Measurements from ENCODE around the gene FGD1.

Gene FGD1

DNA sequence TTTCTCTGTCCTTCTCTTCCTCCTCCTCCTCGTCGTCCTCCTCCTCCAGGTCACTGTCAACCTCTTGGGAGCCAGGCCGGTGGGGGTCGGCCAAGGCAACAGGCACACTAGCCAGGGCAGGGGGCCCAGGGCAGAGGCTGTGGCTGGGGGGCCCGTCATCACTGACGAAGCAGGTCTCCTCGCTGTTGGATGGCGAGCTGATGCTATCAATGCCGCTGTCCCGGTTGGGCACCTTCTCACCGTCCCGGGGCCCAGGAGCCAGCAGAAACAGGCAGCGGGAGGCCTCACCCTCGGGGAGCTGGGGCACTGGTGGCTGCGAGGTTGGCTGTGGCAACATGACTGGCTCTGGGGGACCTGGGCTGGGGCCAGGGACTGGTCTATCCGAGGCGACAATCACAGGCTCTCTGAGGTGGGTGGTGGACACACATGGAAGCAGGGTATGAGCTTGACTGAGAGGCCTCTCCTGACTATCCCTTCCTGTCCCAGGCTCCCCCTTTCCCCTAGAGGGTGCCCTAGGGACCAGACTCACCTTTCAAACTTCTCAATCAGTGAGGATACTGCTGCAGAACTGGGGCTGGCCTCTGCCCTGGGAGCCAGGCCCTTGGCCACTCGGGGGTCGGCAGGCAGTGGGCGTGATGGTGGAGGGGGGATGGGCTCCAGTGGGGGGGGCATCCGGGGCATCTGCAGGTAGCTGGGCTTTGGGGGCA lies 25.8 kb downstream of the FGD1 start:
- H3K4me3 ChIP-seq (ENCODE audit: insufficient read depth, low read depth, low read length): no peak overlapping the region
- no peaks in the 10 kb centered on the region for H3K27me3 ChIP-seq (ENCODE audit: control insufficient read depth, insufficient read depth, low read length, poor library complexity, severe bottlenecking)
- peaks cover 5% of the 10 kb centered on the region for H3K36me3 ChIP-seq (ENCODE audit: control insufficient read depth, insufficient read depth, low read length)
- H3K27ac ChIP-seq (ENCODE audit: insufficient read depth, low read depth, low read length, poor library complexity, severe bottlenecking): no peak overlapping the region
- no peaks in the 10 kb centered on the region for H3K9me3 ChIP-seq (ENCODE audit: control insufficient read depth, low read length)
- no peaks in the 10 kb centered on the region for H3K4me1 ChIP-seq (ENCODE audit: control insufficient read depth, insufficient read depth, low read length)
- WGBS, 2 experiments: 95 to 97% methylated on average over 21 of the region's 21 CpGs

DNA sequence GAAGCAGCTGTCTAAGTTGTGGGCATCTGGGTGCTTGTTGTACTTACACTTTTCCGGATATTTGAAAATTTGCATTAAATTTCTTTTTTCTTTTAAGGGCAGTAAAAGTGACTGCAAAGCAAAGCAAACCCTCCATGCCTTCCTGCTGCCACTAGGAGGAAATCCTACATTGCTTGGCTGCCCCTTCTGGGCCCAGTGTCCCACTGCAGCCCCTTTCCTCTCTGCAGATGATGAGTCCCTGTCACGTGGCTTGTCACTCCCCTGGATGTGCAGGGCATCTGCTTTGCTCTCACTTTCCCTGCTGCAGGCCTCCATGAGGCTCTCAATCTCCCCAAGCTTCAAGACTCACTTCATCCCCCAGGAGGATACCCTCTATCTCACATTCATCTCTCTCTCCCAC lies 43.1 kb downstream of the FGD1 start:
- H3K27ac ChIP-seq (ENCODE audit: insufficient read depth, low read depth, low read length, poor library complexity, severe bottlenecking): no peak overlapping the region
- WGBS, 2 experiments: 36 to 50% methylated on average over 2 of the region's 2 CpGs
- H3K27me3 ChIP-seq (ENCODE audit: control insufficient read depth, insufficient read depth, low read length, poor library complexity, severe bottlenecking): no peaks in the 10 kb centered on the region
- H3K9me3 ChIP-seq (ENCODE audit: control insufficient read depth, low read length): no peaks in the 10 kb centered on the region
- no peaks in the 10 kb centered on the region for H3K4me1 ChIP-seq (ENCODE audit: control insufficient read depth, insufficient read depth, low read length)
- no peak overlapping the region for H3K4me3 ChIP-seq (ENCODE audit: insufficient read depth, low read depth, low read length)
- H3K36me3 ChIP-seq (ENCODE audit: control insufficient read depth, insufficient read depth, low read length): peaks cover 13% of the 10 kb centered on the region

DNA sequence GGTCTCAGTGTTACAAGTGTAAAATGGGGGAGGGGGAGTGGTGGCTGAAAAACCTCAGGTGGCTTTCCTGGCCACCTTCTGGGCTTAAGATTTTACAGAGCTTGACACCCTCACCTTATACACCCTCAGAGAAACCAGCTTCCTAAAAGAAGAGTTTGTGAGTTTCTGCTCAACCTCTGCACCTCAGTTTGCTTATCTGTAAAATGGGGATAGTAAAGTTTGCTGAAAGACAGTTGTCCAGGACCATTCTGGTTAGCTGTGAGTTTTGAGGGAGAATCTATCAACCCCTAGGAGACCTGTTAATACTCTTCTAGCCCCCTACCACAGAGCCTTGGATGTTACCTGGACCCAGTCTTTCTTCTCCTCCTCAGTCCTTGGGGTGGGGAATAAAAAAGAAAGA lies 46.1 kb downstream of the FGD1 start:
- no peaks in the 10 kb centered on the region for H3K9me3 ChIP-seq (ENCODE audit: control insufficient read depth, low read length)
- no peak overlapping the region for H3K27ac ChIP-seq (ENCODE audit: insufficient read depth, low read depth, low read length, poor library complexity, severe bottlenecking)
- peaks cover 13% of the 10 kb centered on the region for H3K36me3 ChIP-seq (ENCODE audit: control insufficient read depth, insufficient read depth, low read length)
- H3K27me3 ChIP-seq (ENCODE audit: control insufficient read depth, insufficient read depth, low read length, poor library complexity, severe bottlenecking): no peaks in the 10 kb centered on the region
- no peak overlapping the region for H3K4me3 ChIP-seq (ENCODE audit: insufficient read depth, low read depth, low read length)
- H3K4me1 ChIP-seq (ENCODE audit: control insufficient read depth, insufficient read depth, low read length): no peaks in the 10 kb centered on the region

GRCh38 chrX:54447461-54447860 lies 48.6 kb downstream of the FGD1 start:
- H3K9me3 ChIP-seq (ENCODE audit: control insufficient read depth, low read length): no peaks in the 10 kb centered on the region
- peaks cover 13% of the 10 kb centered on the region for H3K36me3 ChIP-seq (ENCODE audit: control insufficient read depth, insufficient read depth, low read length)
- 87 to 90% methylated on average over 5 of the region's 5 CpGs for WGBS, 2 experiments
- H3K4me1 ChIP-seq (ENCODE audit: control insufficient read depth, insufficient read depth, low read length): no peaks in the 10 kb centered on the region
- no peaks in the 10 kb centered on the region for H3K27me3 ChIP-seq (ENCODE audit: control insufficient read depth, insufficient read depth, low read length, poor library complexity, severe bottlenecking)
- no peak overlapping the region for H3K27ac ChIP-seq (ENCODE audit: insufficient read depth, low read depth, low read length, poor library complexity, severe bottlenecking)
- H3K4me3 ChIP-seq (ENCODE audit: insufficient read depth, low read depth, low read length): no peak overlapping the region

GRCh38 chrX:54446084-54446483 lies 50.0 kb downstream of the FGD1 start:
- H3K4me3 ChIP-seq (ENCODE audit: insufficient read depth, low read depth, low read length): no peak overlapping the region
- H3K4me1 ChIP-seq (ENCODE audit: control insufficient read depth, insufficient read depth, low read length): peaks cover 3% of the 10 kb centered on the region
- H3K27ac ChIP-seq (ENCODE audit: insufficient read depth, low read depth, low read length, poor library complexity, severe bottlenecking): no peak overlapping the region
- WGBS, 2 experiments: 82 to 85% methylated on average over 17 of the region's 17 CpGs
- no peaks in the 10 kb centered on the region for H3K27me3 ChIP-seq (ENCODE audit: control insufficient read depth, insufficient read depth, low read length, poor library complexity, severe bottlenecking)
- peaks cover 13% of the 10 kb centered on the region for H3K36me3 ChIP-seq (ENCODE audit: control insufficient read depth, insufficient read depth, low read length)
- H3K9me3 ChIP-seq (ENCODE audit: control insufficient read depth, low read length): no peaks in the 10 kb centered on the region

DNA sequence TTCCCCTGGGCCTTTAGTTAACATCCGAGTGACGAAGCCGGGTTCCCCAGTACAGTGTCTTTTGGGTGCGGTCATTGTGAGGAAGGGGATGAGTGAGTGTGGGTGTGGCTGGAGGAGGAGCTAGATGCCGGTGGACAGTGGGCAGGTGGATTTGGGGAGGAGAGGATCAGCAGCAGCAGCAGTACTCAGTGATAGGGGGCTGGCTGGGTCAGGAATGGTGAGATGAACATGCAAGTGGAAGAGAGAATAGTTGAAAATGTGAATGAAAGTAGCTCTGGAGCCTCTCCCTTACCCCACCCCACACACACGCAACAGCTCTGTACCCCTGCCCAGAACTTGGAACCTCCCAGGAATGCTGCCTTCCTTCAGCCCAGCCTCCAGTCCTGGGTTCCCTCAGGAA lies 51.3 kb downstream of the FGD1 start:
- 85 to 89% methylated on average over 5 of the region's 6 CpGs for WGBS, 2 experiments
- no peaks in the 10 kb centered on the region for H3K27me3 ChIP-seq (ENCODE audit: control insufficient read depth, insufficient read depth, low read length, poor library complexity, severe bottlenecking)
- peaks cover 9% of the 10 kb centered on the region for H3K36me3 ChIP-seq (ENCODE audit: control insufficient read depth, insufficient read depth, low read length)
- H3K9me3 ChIP-seq (ENCODE audit: control insufficient read depth, low read length): no peaks in the 10 kb centered on the region
- H3K4me3 ChIP-seq (ENCODE audit: insufficient read depth, low read depth, low read length): no peak overlapping the region
- H3K27ac ChIP-seq (ENCODE audit: insufficient read depth, low read depth, low read length, poor library complexity, severe bottlenecking): no peak overlapping the region
- H3K4me1 ChIP-seq (ENCODE audit: control insufficient read depth, insufficient read depth, low read length): peaks cover 3% of the 10 kb centered on the region

DNA sequence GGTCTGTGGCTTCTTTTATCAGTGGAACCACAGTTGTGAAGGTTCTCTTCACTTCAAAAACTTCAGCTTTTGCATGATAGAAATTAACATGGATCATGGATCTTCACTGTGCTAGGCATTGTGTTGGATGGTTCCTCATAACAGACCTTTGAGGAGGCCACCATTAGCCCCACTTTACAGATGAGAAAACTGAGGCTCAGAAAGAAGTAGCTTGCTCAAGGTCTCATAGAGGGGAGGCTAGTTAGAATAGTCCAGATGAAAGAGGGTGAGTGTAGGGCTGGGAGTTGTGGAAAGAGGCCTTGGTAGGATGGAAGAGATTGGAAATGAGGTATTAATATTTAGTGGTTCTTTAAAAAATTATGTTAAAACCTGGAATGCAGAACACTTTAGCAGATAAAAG lies 53.2 kb downstream of the FGD1 start:
- H3K4me3 ChIP-seq (ENCODE audit: insufficient read depth, low read depth, low read length): no peak overlapping the region
- peaks cover 3% of the 10 kb centered on the region for H3K4me1 ChIP-seq (ENCODE audit: control insufficient read depth, insufficient read depth, low read length)
- no peaks in the 10 kb centered on the region for H3K36me3 ChIP-seq (ENCODE audit: control insufficient read depth, insufficient read depth, low read length)
- H3K27me3 ChIP-seq (ENCODE audit: control insufficient read depth, insufficient read depth, low read length, poor library complexity, severe bottlenecking): no peaks in the 10 kb centered on the region
- H3K9me3 ChIP-seq (ENCODE audit: control insufficient read depth, low read length): no peaks in the 10 kb centered on the region
- no peak overlapping the region for H3K27ac ChIP-seq (ENCODE audit: insufficient read depth, low read depth, low read length, poor library complexity, severe bottlenecking)

DNA sequence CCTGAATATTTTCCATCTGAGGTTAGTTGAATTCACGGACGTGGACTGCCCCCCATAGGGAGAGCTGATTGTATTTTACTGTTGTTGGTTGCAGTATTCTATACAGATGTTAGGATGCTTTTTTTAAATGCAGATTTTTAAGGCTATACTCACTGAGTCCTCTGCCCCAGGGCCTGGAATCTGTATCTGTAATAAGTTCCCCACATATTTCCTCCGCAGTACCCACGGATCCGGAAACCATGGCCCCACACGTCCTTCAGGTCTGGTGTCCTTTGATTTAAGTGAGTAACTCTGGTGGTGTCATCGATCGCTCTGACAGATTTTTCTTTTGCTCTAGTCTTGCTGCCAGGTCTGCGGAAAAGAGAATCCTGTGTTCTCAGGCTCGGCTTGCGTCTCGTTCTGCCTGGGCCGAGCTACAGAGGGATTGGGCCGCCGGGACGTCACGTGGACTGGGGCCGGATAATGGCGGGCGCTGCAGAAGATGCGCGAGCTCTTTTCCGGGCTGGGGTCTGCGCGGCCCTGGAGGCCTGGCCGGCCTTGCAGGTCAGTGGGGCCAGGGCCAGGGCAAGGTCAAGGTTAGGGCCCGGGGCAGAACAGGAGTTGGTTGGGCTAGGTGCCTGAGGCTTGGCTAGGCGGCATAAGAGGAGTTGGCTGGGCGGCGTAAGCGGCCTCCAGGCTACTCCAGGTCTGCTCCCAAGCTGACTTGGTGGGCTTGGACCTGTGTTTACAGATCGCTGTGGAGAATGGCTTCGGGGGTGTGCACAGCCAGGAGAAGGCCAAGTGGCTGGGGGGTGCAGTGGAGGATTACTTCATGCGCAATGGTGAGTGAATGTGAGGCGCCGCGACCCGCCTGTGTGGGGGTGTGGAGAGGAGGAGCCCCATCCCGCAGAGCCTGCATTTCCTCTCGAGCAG lies 55.8 kb downstream of the FGD1 start, which contains the start of gene TSR2:
TSS of gene TSR2 (plus strand) at position 445 of the 912 bp plus-strand sequence. CDS start at position 463, 18 bp downstream.
- no peaks in the 10 kb centered on the region for H3K36me3 ChIP-seq (ENCODE audit: control insufficient read depth, insufficient read depth, low read length)
- no peak within 1 kb of the TSS for H3K27ac ChIP-seq (ENCODE audit: insufficient read depth, low read depth, low read length, poor library complexity, severe bottlenecking)
- WGBS, 2 experiments: 0 to 1% methylated on average over 39 to 40 of the region's 40 CpGs
- peak within 1 kb of the TSS; percentile 68 for H3K4me3 ChIP-seq (ENCODE audit: insufficient read depth, low read depth, low read length)
- no peaks in the 10 kb centered on the region for H3K27me3 ChIP-seq (ENCODE audit: control insufficient read depth, insufficient read depth, low read length, poor library complexity, severe bottlenecking)
- no peaks in the 10 kb centered on the region for H3K9me3 ChIP-seq (ENCODE audit: control insufficient read depth, low read length)
- H3K4me1 ChIP-seq (ENCODE audit: control insufficient read depth, insufficient read depth, low read length): peaks cover 3% of the 10 kb centered on the region

- 91 to 92% methylated on average over 2 of the region's 2 CpGs for WGBS, 2 experiments
- no peaks in the 10 kb centered on the region for H3K4me1 ChIP-seq (ENCODE audit: control insufficient read depth, insufficient read depth, low read length)
- no peaks in the 10 kb centered on the region for H3K9me3 ChIP-seq (ENCODE audit: control insufficient read depth, low read length)
- H3K27ac ChIP-seq (ENCODE audit: insufficient read depth, low read depth, low read length, poor library complexity, severe bottlenecking): no peak overlapping the region
- H3K36me3 ChIP-seq (ENCODE audit: control insufficient read depth, insufficient read depth, low read length): no peaks in the 10 kb centered on the region
- no peak overlapping the region for H3K4me3 ChIP-seq (ENCODE audit: insufficient read depth, low read depth, low read length)
- H3K27me3 ChIP-seq (ENCODE audit: control insufficient read depth, insufficient read depth, low read length, poor library complexity, severe bottlenecking): no peaks in the 10 kb centered on the region
Measured at GRCh38 chrX:54435121-54435520, 60.9 kb downstream of the FGD1 start.

- H3K9me3 ChIP-seq (ENCODE audit: control insufficient read depth, low read length): no peaks in the 10 kb centered on the region
- H3K36me3 ChIP-seq (ENCODE audit: control insufficient read depth, insufficient read depth, low read length): no peaks in the 10 kb centered on the region
- H3K27me3 ChIP-seq (ENCODE audit: control insufficient read depth, insufficient read depth, low read length, poor library complexity, severe bottlenecking): no peaks in the 10 kb centered on the region
- no peak overlapping the region for H3K27ac ChIP-seq (ENCODE audit: insufficient read depth, low read depth, low read length, poor library complexity, severe bottlenecking)
- no peak overlapping the region for H3K4me3 ChIP-seq (ENCODE audit: insufficient read depth, low read depth, low read length)
- no peaks in the 10 kb centered on the region for H3K4me1 ChIP-seq (ENCODE audit: control insufficient read depth, insufficient read depth, low read length)
Measured at GRCh38 chrX:54430519-54430918, 65.5 kb downstream of the FGD1 start.

All from ectodermal cell (in vitro differentiated cells).